WTC11 (cell line): ENCODE measurements around the gene TUT4.

ENCODE experiments used
- RELA ChIP-seq: sonication (generic); formaldehyde crosslinking; IDR thresholded peaks from 2 replicates; pipeline ENCODE4 v1.8.1; 2022; ENCODE audit warnings: missing genetic modification reagents, mild to moderate bottlenecking, borderline replicate concordance
- TF ChIP-seq, protein P1 (sequence below): sonication (generic); formaldehyde crosslinking; conservative IDR thresholded peaks from 2 replicates; pipeline ENCODE4 v1.8.1; 2022; ENCODE audit warnings: mild to moderate bottlenecking, missing genetic modification reagents
- TF ChIP-seq, protein P2 (sequence below): sonication (generic); formaldehyde crosslinking; IDR thresholded peaks from 2 replicates; pipeline ENCODE4 v1.8.1; 2022; ENCODE audit warnings: low read depth, missing genetic modification reagents, borderline replicate concordance
- TF ChIP-seq, protein P3 (sequence below): fragments of 200-600 bp; IDR thresholded peaks from 2 replicates; pipeline ENCODE4 v1.8.0; 2022; ENCODE audit warnings: antibody characterized with exemption

GRCh38 chr1:52534928-52535764 lies 17.7 kb downstream of the TUT4 start:
- TF ChIP-seq, protein P1, sequence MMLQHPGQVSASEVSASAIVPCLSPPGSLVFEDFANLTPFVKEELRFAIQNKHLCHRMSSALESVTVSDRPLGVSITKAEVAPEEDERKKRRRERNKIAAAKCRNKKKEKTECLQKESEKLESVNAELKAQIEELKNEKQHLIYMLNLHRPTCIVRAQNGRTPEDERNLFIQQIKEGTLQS (CRISPR knock-in tag), result no peak
- TF ChIP-seq, protein P2, sequence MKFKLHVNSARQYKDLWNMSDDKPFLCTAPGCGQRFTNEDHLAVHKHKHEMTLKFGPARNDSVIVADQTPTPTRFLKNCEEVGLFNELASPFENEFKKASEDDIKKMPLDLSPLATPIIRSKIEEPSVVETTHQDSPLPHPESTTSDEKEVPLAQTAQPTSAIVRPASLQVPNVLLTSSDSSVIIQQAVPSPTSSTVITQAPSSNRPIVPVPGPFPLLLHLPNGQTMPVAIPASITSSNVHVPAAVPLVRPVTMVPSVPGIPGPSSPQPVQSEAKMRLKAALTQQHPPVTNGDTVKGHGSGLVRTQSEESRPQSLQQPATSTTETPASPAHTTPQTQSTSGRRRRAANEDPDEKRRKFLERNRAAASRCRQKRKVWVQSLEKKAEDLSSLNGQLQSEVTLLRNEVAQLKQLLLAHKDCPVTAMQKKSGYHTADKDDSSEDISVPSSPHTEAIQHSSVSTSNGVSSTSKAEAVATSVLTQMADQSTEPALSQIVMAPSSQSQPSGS (CRISPR knock-in tag), result no peak
- TF ChIP-seq, protein P3, sequence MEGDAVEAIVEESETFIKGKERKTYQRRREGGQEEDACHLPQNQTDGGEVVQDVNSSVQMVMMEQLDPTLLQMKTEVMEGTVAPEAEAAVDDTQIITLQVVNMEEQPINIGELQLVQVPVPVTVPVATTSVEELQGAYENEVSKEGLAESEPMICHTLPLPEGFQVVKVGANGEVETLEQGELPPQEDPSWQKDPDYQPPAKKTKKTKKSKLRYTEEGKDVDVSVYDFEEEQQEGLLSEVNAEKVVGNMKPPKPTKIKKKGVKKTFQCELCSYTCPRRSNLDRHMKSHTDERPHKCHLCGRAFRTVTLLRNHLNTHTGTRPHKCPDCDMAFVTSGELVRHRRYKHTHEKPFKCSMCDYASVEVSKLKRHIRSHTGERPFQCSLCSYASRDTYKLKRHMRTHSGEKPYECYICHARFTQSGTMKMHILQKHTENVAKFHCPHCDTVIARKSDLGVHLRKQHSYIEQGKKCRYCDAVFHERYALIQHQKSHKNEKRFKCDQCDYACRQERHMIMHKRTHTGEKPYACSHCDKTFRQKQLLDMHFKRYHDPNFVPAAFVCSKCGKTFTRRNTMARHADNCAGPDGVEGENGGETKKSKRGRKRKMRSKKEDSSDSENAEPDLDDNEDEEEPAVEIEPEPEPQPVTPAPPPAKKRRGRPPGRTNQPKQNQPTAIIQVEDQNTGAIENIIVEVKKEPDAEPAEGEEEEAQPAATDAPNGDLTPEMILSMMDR, result no peak
- no peak for TF ChIP-seq RELA (CRISPR knock-in tag)
